ENCODE data around the gene ASB16.

ASB16 gene

DNA sequence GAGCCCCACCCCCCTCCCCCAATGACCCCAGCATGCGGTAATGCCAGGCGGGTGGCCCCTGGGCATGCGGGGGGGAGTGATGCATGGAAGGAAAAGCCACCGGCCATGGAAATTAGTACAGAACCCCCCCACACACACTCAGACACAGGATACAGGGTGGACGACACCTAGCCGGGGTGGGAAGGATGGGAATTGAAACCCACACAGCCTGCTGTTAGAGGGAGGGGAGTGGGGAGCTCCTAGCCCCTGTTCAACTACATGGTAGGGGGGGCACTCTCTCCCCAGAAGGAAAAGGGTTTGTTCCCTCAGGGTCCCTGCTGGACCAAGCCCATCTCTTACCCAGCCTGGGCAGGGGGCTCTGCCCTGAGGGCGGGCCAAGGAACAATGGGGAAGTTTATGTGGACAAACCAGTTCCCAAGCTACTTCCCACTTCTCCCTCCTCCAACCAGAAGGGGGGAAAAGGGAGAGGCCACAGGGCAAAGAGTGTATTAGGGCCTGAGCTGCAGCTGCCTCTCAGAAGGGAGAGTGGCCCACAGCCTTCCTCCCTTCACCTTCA lies 21.5 kb downstream of the ASB16 start:
- DNase-seq (ENCODE audit: low spot score in 2 of 2) (no peak), ATAC-seq (ENCODE audit: low read depth) (no peak)
- Mint-ChIP-seq H3K4me3 (no peak overlapping the region), H3K27me3 (no peaks in the 10 kb centered on the region), H3K4me1 (peaks cover 15% of the 10 kb centered on the region), H3K9me3 (no peaks in the 10 kb centered on the region), H3K27ac (peak overlapping the region; percentile 14), H3K36me3 (peaks cover 13% of the 10 kb centered on the region)

DNA sequence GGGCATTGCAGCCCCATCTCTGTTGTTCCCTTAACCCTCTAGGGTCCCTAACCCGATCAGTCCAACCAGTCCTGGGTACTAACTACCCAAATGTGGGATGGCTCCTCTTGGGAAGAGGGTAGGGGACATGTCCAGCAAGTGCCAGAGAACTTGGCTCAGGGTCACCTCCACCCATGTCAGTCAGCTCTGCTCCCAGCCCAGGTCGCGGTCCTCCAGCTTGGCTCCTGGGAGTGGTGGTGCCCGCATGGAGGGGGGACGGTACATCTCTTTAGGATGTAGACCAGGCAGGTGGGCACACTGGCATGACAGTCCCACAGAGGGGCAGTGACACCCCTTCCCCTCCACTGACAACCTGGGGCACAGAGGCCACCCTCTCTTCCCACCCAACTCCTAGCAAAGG lies 22.2 kb downstream of the ASB16 start:
- Mint-ChIP-seq H3K27ac (no peak overlapping the region), H3K27me3 (no peaks in the 10 kb centered on the region), H3K36me3 (peaks cover 18% of the 10 kb centered on the region), H3K4me3 (no peak overlapping the region), H3K4me1 (peaks cover 17% of the 10 kb centered on the region), H3K9me3 (no peaks in the 10 kb centered on the region)
- ATAC-seq (ENCODE audit: low read depth) (no peak), DNase-seq (ENCODE audit: low spot score in 2 of 2) (no peak)

DNA sequence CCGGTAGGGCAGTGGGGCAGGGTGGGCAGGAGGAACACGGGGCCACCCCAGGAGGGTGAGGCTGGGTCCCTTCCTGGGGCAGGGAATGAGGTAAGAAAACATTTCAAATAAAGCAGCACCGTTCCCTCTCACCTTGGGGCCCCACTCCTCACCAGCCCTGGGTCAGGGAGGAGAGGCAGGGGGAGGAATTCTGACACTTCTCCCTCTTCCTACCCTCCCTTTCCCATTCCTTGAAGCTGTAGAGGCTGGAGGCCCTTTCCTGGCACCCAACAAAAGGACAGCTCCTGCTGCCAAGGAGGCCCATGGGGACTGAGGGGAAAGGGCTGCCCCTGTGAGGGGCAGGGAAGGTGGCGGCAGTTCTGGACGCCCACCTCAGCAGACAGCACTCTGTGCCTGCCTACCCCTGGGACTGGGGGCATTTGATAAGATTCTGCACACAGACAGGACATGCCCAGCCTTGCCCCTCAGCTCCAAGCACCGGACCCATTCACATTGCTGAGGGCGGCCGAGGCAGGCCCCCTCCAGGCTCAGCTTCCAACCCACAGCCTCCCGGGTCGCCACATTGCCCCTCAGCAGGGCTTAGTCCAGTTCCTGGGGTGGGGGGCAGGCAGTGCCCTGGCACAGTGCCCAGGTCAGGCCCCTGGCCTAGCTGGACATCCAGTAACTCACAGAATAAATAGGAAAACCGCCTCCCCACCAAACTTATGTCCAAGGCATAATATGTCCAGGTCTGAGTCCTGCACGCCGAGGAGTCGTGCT lies 23.0 kb downstream of the ASB16 start:
- Mint-ChIP-seq H3K27me3 (no peaks in the 10 kb centered on the region), H3K27ac (no peak overlapping the region), H3K4me1 (peaks cover 20% of the 10 kb centered on the region), H3K9me3 (no peaks in the 10 kb centered on the region), H3K36me3 (peaks cover 18% of the 10 kb centered on the region), H3K4me3 (no peak overlapping the region)
- DNase-seq (ENCODE audit: low spot score in 2 of 2) (no peak), ATAC-seq (ENCODE audit: low read depth) (no peak)

DNA sequence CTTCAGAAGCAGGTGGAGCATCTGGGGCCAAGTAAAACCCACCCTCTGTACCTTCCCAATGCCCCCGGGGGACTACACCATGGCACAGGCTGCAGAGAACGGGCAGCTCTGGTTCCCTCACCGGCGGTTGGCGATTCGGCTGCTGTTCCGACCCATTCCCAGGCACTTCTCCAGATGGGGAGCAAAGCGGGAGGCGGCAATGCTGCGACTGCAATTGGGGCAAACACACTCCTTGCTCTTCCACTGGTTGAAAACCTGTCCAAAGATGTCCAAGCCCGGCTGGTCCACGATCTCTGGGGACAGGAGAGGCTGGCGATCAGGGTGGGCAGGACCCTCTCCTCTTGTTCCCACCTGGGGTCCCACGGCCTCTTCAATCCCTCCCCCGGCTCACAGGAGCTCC lies 26.6 kb downstream of the ASB16 start:
- H3K27me3 Mint-ChIP-seq: no peaks in the 10 kb centered on the region
- DNase-seq (ENCODE audit: low spot score in 2 of 2): no peak
- no peaks in the 10 kb centered on the region for H3K9me3 Mint-ChIP-seq
- H3K4me3 Mint-ChIP-seq: no peak overlapping the region
- no peak for ATAC-seq (ENCODE audit: low read depth)
- peaks cover 23% of the 10 kb centered on the region for H3K4me1 Mint-ChIP-seq
- H3K27ac Mint-ChIP-seq: peak overlapping the region; percentile 78
- peaks cover 11% of the 10 kb centered on the region for H3K36me3 Mint-ChIP-seq

DNA sequence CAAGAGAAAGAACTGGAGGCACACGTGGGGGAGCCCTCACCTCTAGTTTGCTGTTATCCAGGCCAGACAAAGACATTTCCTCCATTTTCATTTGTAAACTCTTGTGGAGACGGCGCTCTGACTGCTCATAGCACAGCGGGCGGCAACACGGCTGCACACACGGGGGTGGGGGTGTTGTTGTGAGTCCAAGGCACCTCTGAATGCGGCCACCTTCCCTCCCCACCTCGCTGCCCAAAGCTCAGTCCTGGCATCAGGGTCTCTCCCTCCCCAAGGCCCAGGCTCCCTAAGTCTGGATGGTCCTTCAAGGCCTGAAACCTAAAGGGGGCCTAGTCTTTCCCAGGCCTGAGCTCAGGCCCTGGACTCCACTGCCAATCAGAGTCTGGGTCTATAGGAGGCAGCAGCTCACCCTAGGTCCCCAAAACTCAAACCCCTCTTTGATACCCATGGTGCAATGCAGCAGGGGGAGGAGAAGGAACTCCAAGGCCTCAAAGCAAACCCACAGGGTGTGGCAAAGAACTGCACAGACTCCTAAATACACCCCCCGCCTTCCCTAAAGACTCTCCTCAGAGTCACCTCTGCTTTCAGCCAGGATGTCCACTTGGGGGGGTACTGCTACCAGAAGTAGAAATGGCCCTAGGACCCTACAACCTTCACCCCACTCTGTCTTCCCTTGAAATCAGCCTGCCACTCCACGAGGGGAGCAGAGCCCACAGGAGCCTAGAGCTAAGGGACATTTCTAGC lies 27.6 kb downstream of the ASB16 start:
- peak overlapping the region; percentile 62 for H3K27ac Mint-ChIP-seq
- no peaks in the 10 kb centered on the region for H3K9me3 Mint-ChIP-seq
- DNase-seq (ENCODE audit: low spot score in 2 of 2): no peak
- no peak for ATAC-seq (ENCODE audit: low read depth)
- peak overlapping the region; percentile 88 for H3K4me3 Mint-ChIP-seq
- H3K4me1 Mint-ChIP-seq: peaks cover 30% of the 10 kb centered on the region
- H3K36me3 Mint-ChIP-seq: peaks cover 7% of the 10 kb centered on the region
- no peaks in the 10 kb centered on the region for H3K27me3 Mint-ChIP-seq

DNA sequence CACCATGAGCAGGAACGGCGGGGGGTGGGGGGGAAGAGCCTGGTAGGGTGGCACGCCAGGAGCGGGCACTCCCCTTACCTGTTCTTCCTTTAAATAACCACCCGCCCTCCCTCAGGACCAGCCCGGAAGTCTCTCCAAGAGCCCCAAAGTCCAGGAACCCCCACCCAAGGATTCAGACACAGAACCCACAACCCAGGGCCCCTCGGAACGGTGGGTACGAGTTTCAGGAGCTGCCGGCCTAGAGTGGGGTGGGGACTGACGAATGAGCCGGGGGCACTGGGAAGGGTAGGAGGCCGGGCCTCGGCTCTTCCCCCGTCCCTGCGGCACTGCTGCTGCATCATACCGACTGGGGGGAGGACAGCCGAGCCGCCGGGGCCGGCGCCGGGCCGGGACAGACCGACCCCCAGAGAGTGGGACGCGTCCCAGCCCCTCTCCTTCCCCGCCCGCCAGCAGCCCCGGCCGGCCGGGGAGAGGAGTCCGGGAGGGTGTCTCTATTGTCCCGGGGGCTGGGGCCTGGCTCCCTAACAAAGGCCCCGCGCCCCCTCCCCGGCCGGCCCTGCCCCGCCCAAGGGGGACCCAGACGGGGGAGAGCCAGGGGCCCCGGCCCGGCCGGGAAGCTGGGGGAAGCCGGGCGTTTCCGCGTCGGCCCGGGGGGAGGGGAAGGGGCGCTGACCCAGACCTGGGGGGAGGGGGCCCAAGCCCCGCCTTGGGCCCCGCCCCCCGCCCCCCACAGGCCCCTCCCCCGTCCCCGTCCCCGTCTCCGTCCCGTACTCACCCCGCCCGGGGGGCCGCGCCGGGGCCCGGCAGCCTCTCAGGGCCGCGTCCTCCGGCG lies 28.4 kb downstream of the ASB16 start:
- peak overlapping the region; percentile 88 for H3K4me3 Mint-ChIP-seq
- no peaks in the 10 kb centered on the region for H3K9me3 Mint-ChIP-seq
- peaks cover 37% of the 10 kb centered on the region for H3K4me1 Mint-ChIP-seq
- peak overlapping the region; percentile 62 for H3K27ac Mint-ChIP-seq
- no peaks in the 10 kb centered on the region for H3K27me3 Mint-ChIP-seq
- DNase-seq (ENCODE audit: low spot score in 2 of 2) (peak; percentile 46 to 66), ATAC-seq (ENCODE audit: low read depth) (peak; percentile 20)
- peaks cover 7% of the 10 kb centered on the region for H3K36me3 Mint-ChIP-seq

DNA sequence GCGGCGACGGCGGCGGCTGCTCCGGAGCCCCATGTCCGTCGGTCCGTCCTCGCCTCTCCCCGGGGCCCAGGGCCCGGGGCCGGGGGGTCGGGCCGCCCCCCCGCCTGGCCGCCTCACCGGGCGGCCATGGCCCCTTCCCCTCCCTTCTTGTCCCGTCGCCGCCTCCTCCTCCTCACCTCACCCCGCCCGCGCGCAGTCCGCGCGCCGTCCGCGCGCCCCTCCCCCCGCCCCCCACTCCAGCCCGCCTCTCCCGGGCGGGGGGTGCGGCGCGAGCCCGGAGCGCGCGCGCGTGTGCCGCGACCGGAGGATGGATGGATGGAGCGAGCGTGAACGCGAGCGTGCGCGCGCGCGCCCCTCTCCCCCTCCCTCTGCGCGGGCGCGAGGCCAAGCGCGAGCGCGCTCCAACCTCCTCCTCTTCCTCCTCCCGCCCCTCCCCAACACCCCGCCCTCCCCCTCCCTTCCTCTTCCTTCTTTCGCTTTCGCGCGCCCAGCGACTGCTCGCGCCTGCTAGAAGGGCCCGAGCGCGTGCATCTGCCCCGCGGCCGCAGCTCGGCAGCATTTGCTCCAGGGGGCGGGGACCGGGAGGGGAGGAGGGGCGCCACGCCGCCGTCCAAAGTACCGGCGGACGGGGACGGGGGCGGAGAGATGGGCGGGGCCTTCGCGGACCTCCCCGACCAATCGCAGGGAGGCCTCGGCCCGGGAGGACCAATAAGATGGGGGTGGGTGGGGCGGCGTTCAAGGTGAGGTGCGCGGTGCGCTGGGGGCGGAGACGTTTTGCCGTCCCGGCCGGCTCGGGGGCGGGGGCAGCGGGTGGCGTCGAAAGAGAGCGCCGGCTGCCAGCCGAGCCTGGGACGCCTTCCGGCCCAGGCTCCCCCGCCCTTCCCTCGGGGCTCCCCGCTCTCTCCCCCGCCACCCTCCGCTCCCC lies 29.3 kb downstream of the ASB16 start, which contains the start of gene ATXN7L3:
Gene ATXN7L3, minus strand, starts transcription at position 332 of the 925 bp plus-strand sequence. CDS start 1,814 bp downstream, outside the sequence.
- peak; percentile 93 to 96 for DNase-seq (ENCODE audit: low spot score in 2 of 2)
- H3K4me3 Mint-ChIP-seq: peak within 1 kb of the TSS; percentile 92
- H3K27me3 Mint-ChIP-seq: no peaks in the 10 kb centered on the region
- H3K4me1 Mint-ChIP-seq: peaks cover 40% of the 10 kb centered on the region
- peak within 1 kb of the TSS; percentile 89 for H3K27ac Mint-ChIP-seq
- ATAC-seq (ENCODE audit: low read depth): peak; percentile 76
- H3K36me3 Mint-ChIP-seq: peaks cover 7% of the 10 kb centered on the region
- no peaks in the 10 kb centered on the region for H3K9me3 Mint-ChIP-seq

DNA sequence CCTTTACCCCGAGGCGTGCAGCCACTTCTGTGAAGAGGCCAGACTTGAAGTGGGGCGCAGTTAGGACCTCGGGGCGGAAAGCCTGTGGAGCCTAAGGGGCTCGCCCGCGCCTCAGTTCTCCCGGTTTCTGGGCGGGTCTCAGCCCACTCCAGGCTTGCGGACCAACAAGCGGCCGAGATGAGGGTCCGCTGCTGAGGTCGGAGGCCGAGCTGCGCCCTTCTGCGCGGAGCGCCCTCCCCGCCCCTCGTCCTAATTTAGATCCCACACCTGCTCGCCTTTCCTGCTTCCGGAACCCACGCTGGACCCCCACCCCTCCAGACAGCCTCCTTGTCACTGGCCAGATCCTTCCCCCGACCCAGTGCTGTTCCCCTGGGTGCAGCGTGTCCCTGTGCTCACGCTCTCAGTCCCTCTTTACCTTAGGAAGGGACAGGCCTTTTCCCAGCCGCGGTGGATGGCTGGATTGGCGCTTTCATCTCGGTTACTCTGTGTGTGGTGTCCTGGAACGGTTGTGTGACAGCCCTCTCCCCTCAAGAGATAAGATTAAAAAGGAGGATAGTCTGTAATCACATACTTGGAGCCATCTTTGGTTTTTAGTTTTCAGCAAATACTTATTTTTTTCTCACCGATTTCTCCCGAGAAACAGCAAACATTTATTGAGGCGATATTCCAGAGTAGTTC lies 30.1 kb downstream of the ASB16 start:
- peak overlapping the region; percentile 89 for H3K27ac Mint-ChIP-seq
- peaks cover 40% of the 10 kb centered on the region for H3K4me1 Mint-ChIP-seq
- peak overlapping the region; percentile 92 for H3K4me3 Mint-ChIP-seq
- no peaks in the 10 kb centered on the region for H3K9me3 Mint-ChIP-seq
- peaks cover 7% of the 10 kb centered on the region for H3K36me3 Mint-ChIP-seq
- ATAC-seq (ENCODE audit: low read depth): no peak
- DNase-seq (ENCODE audit: low spot score in 2 of 2): no peak
- H3K27me3 Mint-ChIP-seq: no peaks in the 10 kb centered on the region

DNA sequence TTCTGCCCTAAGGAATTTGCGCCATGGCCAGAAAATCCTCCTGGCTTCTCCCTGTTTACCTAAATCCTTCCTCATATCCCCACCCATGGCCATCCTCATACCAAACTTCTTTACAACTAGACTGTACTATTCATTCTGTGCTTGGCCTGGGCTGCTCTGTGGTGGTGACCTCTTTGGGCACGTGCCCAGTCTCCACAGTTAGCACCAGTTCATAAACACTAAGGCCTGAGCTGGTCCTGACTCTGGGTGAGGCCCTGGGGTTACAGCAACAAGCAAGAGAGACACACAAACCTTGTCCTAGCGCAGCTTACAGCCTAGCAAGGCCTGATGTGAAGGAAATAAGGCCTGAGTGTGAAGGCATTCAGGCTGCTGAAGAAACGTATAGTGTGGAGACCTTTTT lies 32.3 kb downstream of the ASB16 start:
- Mint-ChIP-seq H3K36me3 (peaks cover 6% of the 10 kb centered on the region), H3K4me3 (peak overlapping the region; percentile 19), H3K9me3 (no peaks in the 10 kb centered on the region), H3K27ac (no peak overlapping the region), H3K4me1 (peaks cover 38% of the 10 kb centered on the region), H3K27me3 (no peaks in the 10 kb centered on the region)
- no peak for ATAC-seq (ENCODE audit: low read depth)
- DNase-seq (ENCODE audit: low spot score in 2 of 2): no peak

DNA sequence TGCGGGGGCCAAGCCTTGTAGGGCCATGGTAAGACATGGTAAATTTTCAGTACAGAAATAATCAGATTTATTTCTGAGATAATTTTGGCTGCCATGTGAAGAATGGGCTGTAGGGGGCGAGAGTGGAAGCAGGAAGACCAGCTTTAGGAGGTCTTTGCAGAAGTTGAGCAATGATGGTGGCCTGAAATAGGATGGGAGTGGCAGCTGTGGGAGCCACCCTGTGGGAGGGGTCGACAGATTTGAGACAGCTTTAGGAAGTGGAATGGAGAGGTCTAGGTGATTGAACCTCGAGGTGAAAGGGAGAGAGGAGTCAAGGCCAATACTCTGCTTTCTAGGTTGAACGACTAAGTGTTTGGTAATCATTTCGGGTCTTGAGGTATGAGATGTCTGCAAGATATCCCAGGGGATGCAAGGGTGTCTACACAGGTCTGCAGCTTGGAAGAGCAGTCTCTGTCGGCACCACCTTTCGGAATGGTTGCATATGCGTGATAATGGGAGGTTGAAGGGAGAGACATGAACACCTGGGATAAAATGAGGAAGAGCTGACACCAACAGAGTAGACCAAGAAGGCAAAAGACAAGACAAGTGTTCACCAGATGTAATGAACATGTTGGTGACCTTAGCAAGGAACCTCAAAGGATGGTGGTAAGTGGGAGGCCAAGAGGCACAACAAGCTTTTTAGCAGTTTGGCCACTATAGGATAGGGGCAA lies 33.4 kb downstream of the ASB16 start:
- H3K27ac Mint-ChIP-seq: peak overlapping the region; percentile 12
- peaks cover 14% of the 10 kb centered on the region for H3K36me3 Mint-ChIP-seq
- DNase-seq (ENCODE audit: low spot score in 2 of 2) (peak in 1 of 2 donors; percentile 55), ATAC-seq (ENCODE audit: low read depth) (no peak)
- no peaks in the 10 kb centered on the region for H3K9me3 Mint-ChIP-seq
- no peak overlapping the region for H3K4me3 Mint-ChIP-seq
- peaks cover 36% of the 10 kb centered on the region for H3K4me1 Mint-ChIP-seq
- no peaks in the 10 kb centered on the region for H3K27me3 Mint-ChIP-seq

DNA sequence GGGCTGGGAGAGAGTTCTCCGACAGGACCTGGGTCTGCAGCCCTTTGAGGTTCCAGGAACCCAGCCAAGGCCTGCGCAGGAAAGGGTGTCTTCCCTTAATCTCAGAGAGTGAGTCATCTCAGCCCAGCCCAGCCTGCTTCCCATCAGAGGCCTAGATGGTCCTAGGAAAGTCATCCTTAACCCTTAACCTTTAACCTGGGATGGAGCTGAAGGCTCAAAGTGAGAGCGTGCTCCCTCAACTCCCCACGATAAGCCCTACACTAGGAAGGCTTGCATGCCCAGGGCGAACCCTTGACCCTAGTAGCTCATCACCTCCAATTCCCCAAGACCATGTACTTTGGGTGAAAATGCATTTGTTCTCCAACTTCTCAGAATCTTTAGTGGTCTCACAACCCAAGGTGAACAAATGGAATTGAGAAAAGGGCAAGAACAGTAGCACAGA lies 34.0 kb downstream of the ASB16 start:
- Mint-ChIP-seq H3K27ac (no peak overlapping the region), H3K4me3 (no peak overlapping the region), H3K4me1 (peaks cover 36% of the 10 kb centered on the region), H3K27me3 (no peaks in the 10 kb centered on the region), H3K9me3 (no peaks in the 10 kb centered on the region), H3K36me3 (peaks cover 14% of the 10 kb centered on the region)
- ATAC-seq (ENCODE audit: low read depth): no peak
- no peak for DNase-seq (ENCODE audit: low spot score in 2 of 2)

All from memory B cell (primary cell).